BJ (cell line): ENCODE results near the gene HDAC5. TPM values are rescaled to one million over a fixed set of nuclear protein-coding genes. Genes with fewer than 3 reads are reported as not detected.

ENCODE experiments used
- CTCF ChIA-PET: fragments of 350-600 bp; formaldehyde crosslinking; extraction: SDS; loops from one replicate; lab custom pipeline; 2021; ENCODE audit warnings: antibody characterized with exemption, inconsistent platforms; lab: Yijun Ruan, JAX
- POLR2A ChIA-PET: fragments of 300-600 bp; sonication (Branson Sonifier 250); formaldehyde crosslinking; extraction: SDS; loops from one replicate; lab custom pipeline; 2021; ENCODE audit warnings: antibody characterized with exemption; lab: Charles Lee
- DNase-seq: peaks from one replicate; pipeline ENCODE4 v3.0.0-alpha.2; 2011; ENCODE audit warnings: low read depth
- H3K27me3 ChIP-seq: 2 replicates; pipeline ENCODE4 v1.6.0; 2011; ENCODE audit warnings: low read length; ENCODE audit not compliant: control insufficient read depth, insufficient read depth
- H3K36me3 ChIP-seq: 2 replicates; pipeline ENCODE4 v1.5.1; 2011; ENCODE audit warnings: low read length; ENCODE audit not compliant: control insufficient read depth, insufficient read depth
- H3K4me3 ChIP-seq: 2 replicates; pipeline ENCODE4 v1.5.1; 2011; ENCODE audit warnings: low read depth, mild to moderate bottlenecking, control low read depth, low read length
- polyA plus RNA-seq: library from polyadenylated mRNA; depleted of rRNA; stranded (reverse); fragments of >200 nt; gene quantifications from 2 replicates; pipeline ENCODE4 v1.2.3, GENCODE V29; 2011
- TF ChIP-seq, protein P1 (sequence below): IDR thresholded peaks from 2 replicates; pipeline ENCODE4 v1.5.1; 2011; ENCODE audit warnings: low read depth, mild to moderate bottlenecking, control low read depth, inconsistent platforms, low read length, moderate library complexity; ENCODE audit not compliant: insufficient read depth

Gene HDAC5
- polyA plus RNA-seq, 1 experiment = 102 TPM

DNA sequence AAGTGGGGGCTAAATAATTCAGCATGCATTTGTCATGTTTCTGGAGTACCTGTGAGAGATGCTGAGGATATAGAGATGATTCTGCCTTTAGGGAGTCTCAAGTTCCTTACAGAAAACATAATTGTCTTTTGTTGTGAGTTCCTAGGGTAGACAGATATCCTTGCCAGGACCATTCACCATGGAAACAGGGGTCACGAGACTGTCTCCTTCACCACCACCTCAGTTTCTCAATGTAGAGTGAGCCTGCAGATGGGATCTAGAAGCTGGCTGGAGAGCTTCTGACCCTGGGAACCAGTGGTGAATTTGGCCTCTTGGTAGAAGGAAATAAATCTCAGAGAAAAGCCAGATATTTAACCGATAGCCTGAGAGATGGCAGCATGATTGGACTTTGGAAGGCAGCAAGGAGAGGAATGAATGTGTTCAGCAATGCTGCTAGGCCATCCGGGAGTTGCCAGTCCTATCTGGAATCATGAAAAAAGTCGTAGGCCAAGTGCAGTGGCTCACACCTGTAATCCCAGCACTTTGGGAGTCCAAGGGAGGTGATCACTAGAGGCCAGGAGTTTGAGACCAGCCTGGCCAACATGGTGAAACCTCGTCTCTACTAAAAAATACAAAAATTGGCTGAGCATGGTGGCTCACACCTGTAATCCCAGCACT, 7.4 kb upstream of the HDAC5 start:
- Histone ChIP-seq H3K4me3 (no peak overlapping the region), H3K36me3 (no peaks in the 10 kb centered on the region), H3K27me3 (no peaks in the 10 kb centered on the region)
- POLR2A ChIA-PET = no interaction called here
- DNase-seq = no peak
- TF ChIP-seq, protein P1, sequence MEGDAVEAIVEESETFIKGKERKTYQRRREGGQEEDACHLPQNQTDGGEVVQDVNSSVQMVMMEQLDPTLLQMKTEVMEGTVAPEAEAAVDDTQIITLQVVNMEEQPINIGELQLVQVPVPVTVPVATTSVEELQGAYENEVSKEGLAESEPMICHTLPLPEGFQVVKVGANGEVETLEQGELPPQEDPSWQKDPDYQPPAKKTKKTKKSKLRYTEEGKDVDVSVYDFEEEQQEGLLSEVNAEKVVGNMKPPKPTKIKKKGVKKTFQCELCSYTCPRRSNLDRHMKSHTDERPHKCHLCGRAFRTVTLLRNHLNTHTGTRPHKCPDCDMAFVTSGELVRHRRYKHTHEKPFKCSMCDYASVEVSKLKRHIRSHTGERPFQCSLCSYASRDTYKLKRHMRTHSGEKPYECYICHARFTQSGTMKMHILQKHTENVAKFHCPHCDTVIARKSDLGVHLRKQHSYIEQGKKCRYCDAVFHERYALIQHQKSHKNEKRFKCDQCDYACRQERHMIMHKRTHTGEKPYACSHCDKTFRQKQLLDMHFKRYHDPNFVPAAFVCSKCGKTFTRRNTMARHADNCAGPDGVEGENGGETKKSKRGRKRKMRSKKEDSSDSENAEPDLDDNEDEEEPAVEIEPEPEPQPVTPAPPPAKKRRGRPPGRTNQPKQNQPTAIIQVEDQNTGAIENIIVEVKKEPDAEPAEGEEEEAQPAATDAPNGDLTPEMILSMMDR = no peak
- CTCF ChIA-PET = interaction anchor here (0.6 kb wide), 1 partner anchor 182 kb away, joined by 3 read pairs; no protein-coding TSS in a partner anchor

DNA sequence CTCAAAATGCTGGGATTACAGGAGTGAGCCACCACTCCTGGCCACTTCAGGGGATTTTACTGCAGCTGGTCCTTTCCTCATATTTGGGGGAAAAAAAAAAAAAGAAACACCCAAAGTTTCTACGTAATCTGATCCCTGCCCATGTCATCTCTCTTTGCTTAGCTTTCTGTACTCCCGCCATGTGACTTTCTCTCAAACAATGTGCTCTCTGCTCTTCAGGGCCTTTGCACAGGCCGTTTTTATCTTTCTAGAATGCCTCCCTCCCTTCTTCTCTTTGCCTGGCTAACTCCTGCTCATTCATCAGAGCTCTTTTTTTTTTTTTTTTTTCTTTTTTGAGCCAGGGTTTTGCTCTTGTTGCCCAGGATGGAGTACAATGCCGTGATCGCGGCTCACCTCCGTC, 4.9 kb upstream of the HDAC5 start:
- ChIA-PET CTCF (interaction anchor here (1.0 to 1.4 kb wide), 2 partner anchors 13 to 43 kb away, joined by 3 read pairs; no protein-coding TSS in a partner anchor), POLR2A (no interaction called here)
- Histone ChIP-seq H3K4me3 (no peak overlapping the region), H3K27me3 (no peaks in the 10 kb centered on the region), H3K36me3 (no peaks in the 10 kb centered on the region)
- TF ChIP-seq, protein P1 = no peak
- DNase-seq = no peak

DNA sequence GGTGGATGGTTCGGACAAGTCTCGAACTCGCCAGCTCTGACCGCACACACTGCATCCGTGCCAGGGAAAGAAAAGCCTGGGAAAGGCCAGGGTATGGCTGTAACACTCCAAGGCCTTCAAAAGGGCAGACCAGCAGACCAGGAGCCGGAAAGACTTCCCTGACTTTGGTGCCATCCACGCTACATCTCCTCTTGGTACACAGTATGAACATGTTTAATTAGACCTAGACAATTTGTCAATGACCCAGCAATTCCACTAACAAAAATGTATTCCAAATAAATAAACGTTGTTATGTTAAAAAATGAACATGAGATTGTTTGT, 637 bp upstream of the HDAC5 start:
- POLR2A ChIA-PET = interaction anchor here (0.9 to 1.3 kb wide), 3 partner anchors 14 to 57 kb away, joined by 3 to 12 read pairs (median 3); partner anchors contain the start of gene LSM12
- TF ChIP-seq, protein P1 = no peak
- Histone ChIP-seq H3K36me3 (no peaks in the 10 kb centered on the region), H3K4me3 (peak overlapping the region; percentile 59), H3K27me3 (no peaks in the 10 kb centered on the region)
- CTCF ChIA-PET = interaction anchor here (0.9 to 2.3 kb wide), 14 partner anchors 8 to 222 kb away, joined by 3 to 13 read pairs (median 4); partner anchors contain the start of genes HROB and LSM12
- no peak for DNase-seq

DNA sequence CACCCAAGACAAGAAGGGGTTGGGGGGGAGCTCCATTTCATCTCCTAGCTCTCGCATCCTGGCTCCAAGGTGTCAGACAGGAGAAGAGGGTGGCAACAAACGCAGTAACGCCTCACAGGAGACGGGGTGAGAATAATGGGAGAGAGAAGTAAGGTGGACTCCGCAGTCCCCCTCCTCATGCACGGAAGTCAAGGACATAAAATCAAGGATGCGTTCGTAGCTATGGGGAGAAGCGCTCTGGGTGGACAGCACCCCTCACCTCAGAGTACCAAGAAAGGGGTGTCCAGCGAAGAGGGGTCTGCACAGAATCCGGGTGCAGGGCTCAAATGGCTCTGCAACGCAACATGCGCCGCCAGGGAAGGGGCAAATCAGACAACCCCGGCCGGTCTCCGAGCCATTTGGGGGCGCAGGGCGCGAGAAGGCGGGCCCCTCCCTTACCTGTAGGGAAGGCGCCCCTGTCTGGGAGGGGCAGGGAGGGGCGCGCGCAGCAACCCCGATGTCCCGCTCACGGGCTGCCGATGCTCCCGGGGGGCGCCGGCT, 555 bp downstream of the HDAC5 start:
- no peaks in the 10 kb centered on the region for H3K27me3 ChIP-seq
- ChIA-PET POLR2A (interaction anchor here (0.6 to 1.3 kb wide), 6 partner anchors 10 to 108 kb away, joined by 3 to 12 read pairs (median 5); partner anchors contain the start of genes LSM12 and TMEM101), CTCF (interaction anchor here (0.7 to 2.3 kb wide), 19 partner anchors 7 to 223 kb away, joined by 3 to 13 read pairs (median 4); partner anchors contain the start of genes G6PC3, HROB and LSM12)
- DNase-seq = no peak
- H3K4me3 ChIP-seq = peak overlapping the region; percentile 95
- TF ChIP-seq, protein P1 = no peak
- H3K36me3 ChIP-seq = no peaks in the 10 kb centered on the region

DNA sequence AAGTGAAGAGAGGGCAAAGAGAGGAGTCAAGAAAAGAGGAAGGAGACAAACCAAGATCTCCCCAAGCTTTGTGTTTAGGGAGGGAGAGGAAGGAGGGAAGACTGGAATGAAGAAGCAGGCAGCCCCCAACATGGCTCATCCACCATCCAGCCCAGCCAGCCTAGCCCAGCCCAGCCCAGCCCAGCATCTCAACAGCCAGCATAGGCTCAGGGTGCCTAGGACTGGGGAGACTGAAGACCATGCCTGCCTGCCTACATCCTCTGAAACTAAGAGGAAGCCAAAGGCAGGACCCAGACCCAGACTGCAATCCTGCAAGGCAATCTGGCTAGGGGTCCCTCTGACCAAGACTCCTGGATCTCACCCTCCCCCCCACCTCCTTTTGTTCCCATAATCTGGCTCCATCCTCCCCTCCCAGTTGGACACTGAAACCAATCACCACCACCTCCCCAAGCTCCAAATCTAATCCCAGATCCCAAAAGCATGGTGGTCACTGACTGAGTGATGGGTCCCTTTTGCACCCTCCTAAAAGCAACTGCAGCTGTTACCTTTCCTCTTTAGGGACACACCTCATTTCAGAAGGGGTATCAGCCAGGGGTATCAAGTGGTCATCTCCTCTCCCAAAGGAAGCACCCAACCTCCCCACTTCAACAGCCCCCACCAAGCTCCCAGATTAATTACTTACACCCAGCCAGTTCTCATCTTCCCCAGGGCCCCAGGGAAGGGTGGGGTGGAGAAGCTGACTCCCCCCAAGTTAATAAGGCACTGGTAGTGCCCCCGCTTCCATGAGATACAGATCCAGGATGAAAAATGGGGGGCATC, 1.2 kb downstream of the HDAC5 start:
- POLR2A ChIA-PET = interaction anchor here (0.6 to 0.7 kb wide), 2 partner anchors 16 to 950 kb away, joined by 3 to 12 read pairs; no protein-coding TSS in a partner anchor
- H3K36me3 ChIP-seq = no peaks in the 10 kb centered on the region
- DNase-seq = no peak
- CTCF ChIA-PET = interaction anchor here (0.7 to 2.3 kb wide), 6 partner anchors 8 to 88 kb away, joined by 3 to 13 read pairs (median 4); partner anchors contain the start of gene G6PC3
- H3K4me3 ChIP-seq = peak overlapping the region; percentile 95
- H3K27me3 ChIP-seq = no peaks in the 10 kb centered on the region
- TF ChIP-seq, protein P1 = no peak
